Measurements from ENCODE around the gene SI. TPM values are rescaled to one million over a fixed set of nuclear protein-coding genes. Genes with fewer than 3 reads are reported as not detected.
"Not testable (repeated sequence)": the region's sequence is repeated elsewhere in the genome, so short reads cannot be mapped to it uniquely, and the experiment has no call there.

The SI gene
- not detected for total RNA-seq

DNA sequence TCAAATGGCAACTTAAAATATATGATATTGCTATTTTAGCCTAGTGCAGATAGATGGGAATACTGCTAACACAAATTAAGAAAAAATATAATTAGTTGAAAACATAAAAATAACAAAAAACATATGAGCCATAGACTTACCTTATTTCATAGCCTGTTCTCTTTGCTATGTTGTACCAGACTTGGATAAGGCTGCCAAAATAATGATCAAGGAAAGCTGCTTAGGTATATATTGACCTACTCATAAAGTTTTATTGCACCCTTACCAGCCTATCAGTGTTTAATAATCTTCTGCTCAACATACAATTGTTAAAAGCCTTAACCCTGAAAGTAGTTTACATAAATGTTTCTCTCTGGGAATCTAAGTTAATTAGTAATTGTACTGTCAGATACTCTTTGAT lies at the start of gene SI:
Gene SI, minus strand, starts transcription at position 204 of the 400 bp plus-strand sequence. CDS start 2,484 bp downstream, outside the sequence.
- DNase-seq: no peak

DNA sequence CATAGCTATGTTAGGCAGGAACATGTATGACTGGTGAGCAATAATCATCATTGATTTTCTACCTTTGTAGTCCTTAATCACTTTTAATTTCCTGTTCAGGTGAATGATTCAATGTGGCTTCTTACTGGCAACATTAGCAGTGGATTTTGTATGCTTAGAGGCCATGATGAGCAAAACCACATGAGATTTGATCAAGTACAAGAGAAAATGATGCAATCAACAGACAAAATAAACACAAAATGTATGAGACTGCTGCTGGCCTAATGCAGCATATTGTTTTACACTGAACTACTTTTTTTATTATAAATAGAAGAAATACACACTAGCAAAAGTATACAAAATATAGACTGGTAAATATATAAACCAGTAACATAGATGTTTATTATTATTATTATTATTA lies 47.5 kb upstream of the SI start:
- DNase-seq: no peak

DNA sequence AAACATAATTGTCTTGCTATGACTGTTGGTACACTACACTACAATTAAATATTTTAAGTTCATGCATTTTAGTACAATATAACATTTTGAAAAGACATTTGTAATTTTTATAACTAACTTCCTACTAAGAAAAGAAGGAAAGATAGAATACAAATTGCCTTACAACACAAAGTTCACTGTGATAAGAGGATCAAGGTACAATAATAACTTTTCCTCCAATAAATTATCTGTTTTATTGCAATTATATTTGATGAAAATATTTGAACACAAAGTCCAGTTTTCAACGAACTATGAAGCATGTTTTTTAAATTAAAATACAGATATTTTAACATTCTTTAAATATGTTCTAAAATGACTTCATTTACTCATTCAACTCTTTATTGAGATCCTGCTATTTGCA lies 33.1 kb upstream of the SI start:
- no peak for DNase-seq

DNA sequence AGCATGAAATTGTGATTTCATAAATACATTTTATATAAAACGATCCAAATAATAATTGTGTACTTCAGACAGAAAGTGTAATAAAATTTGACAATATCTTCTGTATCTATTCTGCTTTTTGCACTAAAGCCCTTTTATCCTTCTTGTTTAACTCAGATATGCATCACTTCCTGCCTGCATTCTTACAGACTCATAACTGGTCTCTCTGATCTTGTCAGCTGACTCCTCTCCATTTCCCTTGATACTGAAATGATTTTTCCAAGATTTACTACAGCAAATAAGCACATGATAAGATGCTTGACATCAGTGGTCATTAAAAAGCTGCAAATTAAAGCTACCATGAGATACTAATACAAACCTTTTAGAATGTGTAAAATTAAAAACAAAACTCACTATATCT lies 25.3 kb upstream of the SI start:
- no peak for DNase-seq

DNA sequence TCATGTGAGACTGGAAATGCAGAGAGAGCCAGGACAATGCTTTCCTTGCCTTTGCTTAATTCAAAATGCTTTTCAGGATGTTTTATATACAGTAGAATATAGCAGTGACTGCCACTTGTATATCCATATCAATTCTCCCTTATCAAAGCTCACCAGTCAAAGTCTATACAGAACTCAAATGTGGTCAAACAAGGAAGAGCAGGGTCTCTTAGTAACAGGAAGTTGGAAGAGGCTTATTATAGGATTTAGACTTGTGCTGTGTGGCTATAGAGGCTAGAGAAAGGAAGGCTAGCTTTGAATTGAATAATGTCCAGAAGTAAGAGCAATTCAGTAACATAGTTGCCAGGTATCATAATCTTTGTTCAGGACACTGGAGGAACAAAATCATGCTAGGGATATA lies 4.4 kb upstream of the SI start:
- DNase-seq: no peak

DNA sequence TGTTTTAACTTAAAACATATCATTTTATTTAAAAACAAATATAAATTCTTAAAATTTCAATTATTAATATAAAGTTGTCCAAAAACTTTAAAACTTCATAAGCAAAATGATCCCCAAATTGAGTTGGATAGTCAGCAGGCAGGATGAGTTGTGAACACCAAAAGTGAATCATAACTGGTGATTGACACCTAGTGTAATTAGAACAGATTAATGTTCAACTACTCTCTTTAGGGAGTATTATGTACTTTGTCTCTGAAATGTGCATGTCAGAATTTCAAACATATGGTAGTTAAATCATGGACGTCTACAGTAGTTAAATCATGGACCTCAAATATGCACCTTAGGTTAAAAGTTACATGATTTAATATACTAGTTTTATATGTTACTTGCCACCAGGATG lies 2.9 kb upstream of the SI start:
- DNase-seq: no peak

DNA sequence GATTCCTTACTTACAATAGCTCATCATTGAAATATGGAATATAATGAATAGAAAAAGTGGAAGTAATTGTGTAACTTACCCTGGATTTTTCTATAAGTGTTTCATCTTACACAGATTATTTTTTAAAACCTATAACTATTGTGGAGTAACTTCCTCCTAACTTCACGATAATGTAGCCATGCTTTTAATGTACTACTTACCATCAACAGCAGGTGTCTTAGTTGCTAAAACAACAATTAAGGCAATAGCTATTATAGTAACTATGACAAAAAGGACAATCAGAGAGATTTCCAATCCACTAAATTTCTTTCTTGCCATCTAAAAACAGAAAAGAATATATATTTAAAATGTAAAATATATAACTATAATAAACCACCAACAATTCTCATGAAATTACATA lies 2.6 kb downstream of the SI start:
- DNase-seq: no peak

DNA sequence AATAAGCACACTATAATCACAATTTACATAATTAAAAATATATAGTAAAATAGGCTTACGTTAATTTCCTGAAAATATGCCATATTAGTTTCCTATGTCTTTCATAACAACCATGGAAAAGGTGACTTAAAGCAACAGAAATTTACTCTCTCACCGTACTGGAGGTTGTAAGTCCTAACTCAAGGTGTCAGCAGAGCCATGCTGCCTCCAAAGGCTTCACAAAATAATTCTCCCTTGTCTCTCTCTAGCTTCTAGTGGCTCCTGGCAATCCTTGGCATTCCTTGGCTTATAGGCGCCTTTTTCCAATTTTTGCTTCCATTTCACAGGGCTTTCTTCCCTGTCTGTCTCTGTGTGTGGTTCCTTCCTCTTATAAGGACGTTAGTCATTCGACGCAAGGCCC lies 7.6 kb downstream of the SI start:
- no peak for DNase-seq

DNA sequence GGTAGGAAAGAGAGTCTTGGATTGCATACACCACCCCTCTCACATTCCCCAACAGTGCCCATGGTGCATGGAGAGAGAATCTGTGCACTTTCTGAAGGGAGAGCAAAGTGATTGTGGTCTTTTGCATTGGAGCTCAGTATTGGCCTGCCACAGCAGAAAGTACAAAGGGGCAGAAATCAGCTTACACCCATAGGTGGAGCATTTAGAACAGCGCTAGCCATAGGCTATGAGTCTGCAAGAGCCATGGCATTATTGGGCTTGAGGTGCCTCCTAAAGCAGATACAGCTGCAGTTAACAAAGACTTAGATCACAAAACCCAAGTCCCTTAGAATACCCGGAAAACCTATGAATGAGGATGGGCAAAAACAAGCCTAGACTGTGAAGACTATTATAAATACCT lies 21.8 kb downstream of the SI start:
- DNase-seq: no peak

DNA sequence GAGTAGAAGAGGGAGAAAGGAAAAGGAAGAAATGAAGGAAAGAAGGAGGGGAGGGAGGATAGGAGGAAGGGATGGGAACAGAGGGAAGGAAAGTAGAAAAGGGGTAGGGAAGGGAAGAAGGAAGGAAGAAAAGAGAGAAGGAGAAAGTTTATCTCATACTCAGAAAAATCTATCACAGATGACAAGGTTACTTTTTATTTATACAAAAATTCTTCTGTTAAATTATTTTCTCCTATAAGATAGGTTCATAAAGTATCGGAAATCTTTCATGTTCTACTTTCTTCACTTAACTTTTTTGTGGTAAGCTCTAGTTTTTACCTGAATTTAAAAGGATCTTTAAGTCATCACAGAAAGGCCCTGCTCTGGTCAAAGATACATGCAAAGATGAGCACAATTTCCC lies 38.1 kb downstream of the SI start:
- no peak for DNase-seq

DNA sequence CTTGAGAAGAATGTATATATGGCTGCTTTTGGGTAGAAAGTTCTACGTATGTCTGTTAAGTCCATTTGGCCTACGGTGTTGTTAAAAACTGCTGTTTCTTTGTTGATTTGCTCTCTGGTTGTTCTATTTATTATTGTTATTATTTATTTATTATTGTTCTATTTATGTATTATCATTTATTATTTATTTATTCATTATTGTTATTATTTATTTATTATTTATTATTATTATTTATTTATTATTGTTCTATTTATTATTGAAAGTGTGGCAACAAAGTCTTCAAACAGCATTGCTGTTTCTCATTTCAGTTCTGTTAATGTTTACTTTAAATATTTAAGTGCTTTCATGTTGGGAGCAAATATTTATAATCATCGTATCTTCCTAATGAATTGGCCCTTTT lies 66.7 kb downstream of the SI start:
- no peak for DNase-seq

DNA sequence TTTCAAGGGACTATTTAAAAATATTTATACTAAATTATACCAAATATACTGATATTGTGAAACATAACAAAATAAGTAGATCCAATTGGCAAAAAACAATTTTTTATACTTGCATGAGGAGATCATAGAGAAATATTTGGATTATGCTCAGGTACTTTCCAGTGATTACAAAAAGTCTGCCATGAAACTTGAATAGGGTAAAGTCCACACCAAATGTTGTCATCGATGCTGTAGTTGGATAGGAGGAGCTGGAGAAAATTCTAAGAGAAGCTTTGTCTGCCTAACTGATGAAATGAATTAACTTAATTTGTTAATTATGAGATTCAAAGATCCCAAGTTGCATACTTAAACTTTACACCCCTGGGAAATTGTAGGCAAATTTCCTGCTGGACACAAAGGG lies 93.3 kb downstream of the SI start:
- no peak for DNase-seq

DNA sequence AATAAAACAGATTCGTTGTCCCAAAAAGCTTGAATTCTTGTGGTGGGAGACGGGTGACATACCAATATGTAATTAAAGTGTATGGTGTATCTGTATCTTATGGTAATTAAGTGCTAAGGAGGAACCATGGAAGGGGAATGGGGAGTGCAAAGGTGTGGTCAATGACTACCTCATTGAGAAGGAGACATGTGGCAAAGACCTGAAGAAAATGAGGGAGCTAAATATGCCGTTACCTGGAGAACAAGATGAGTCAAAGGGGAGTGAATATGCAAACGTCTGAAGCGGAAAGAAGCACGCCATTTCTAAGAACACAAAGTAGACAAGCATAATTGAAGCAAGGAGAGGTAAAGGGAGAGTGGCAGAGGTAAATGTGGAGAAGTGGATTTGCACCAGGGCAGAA lies 115.7 kb downstream of the SI start:
- no peak for DNase-seq

DNA sequence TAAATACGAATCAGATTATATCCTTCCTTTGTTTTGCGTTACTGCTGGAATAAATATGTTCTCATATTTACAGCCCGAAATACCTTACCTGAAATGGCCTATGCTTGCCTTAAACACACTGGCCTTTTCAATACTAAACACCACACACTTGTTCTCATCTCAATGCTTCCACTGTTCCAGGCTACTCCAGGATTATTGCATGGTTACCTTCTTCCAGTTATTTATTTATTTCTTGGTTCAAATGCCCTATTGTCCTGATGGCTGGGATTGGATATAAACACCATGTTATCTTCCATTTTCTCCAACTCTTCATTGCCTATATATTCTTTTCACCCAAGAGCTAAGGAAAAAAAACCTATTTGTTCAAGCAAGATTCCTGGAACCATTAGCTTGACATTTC lies 125.3 kb downstream of the SI start:
- DNase-seq: no peak

DNA sequence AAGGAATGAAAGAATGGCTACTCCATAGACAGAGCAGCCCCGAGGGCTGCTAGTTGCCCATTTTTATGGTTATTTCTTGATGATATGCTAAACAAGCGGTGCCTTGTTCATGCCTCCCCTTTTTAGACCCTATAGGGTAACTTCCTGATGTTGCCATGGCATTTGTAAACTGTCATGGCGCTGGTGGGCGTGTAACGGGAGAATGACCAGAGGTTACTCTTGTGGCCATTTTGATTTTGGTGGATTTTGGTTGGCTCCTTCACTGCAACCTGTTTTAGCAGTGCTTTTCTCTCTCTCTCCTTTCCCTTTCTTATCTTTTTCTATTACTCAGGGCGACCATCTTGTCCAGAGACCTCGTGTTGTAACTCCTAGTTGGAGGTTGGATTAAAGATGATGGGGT lies 126.9 kb downstream of the SI start:
- DNase-seq: not testable (repeated sequence)

DNA sequence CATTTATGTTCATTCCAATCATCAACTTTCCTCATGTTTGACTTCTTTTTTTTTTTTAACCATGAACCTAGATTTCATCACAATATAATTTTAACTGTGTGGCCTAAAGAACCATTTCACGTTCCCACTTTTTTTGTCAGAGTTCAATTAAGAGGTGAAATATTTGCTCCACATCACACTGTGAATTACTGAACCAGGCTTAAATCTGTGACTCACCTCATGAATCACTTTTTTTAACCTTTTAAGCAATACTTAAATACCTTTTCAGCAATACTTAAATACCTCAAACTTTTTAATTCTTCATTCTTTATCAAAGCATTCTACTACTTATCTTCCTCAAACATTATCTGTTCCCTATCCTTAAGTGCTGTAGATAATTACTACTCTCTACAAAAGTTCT lies 137.6 kb downstream of the SI start:
- DNase-seq: no peak

DNA sequence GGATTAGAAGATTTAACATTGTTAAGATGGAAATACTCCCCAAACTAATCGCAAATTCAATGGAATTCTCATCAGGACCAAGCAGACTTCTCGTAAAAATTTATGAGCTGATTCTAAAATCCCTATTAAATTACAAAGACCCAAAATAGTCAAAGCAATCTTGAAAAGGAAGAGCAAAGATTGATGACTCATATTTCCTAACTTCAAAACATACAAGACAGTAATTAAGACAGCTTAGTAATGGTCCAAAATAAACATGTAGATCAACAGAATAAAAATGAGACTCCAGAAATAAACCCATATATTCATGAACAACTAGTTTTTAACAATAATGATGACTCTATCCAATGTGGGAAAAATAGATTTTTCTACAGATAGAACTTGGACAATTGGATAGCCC lies 148.7 kb downstream of the SI start:
- no peak for DNase-seq

Measured in effector CD4-positive, alpha-beta T cell (primary cell).